Left ventricle myocardium inferior (tissue), 1 donor: Measurements from ENCODE around the gene POLA1. TPM values are rescaled to one million over a fixed set of nuclear protein-coding genes. Genes with fewer than 3 reads are reported as not detected.

Source experiments
- DNase-seq: peaks from one replicate; pipeline ENCODE4 v3.0.0-alpha.2; 2020
- H3K27ac ChIP-seq: fragments of 200-600 bp; replicated peaks from 2 replicates; pipeline ENCODE4 v1.8.0; 2021
- H3K27me3 ChIP-seq: fragments of 200-600 bp; 2 replicates; pipeline ENCODE4 v1.8.0; 2021; ENCODE audit warnings: low read depth
- H3K36me3 ChIP-seq: fragments of 200-600 bp; 2 replicates; pipeline ENCODE4 v1.8.0; 2021
- H3K4me1 ChIP-seq: fragments of 200-600 bp; 2 replicates; pipeline ENCODE4 v1.8.0; 2021
- H3K4me3 ChIP-seq: fragments of 200-600 bp; 2 replicates; pipeline ENCODE4 v1.8.0; 2021; ENCODE audit warnings: mild to moderate bottlenecking, moderate library complexity
- H3K9me3 ChIP-seq: fragments of 200-600 bp; replicated peaks from 2 replicates; pipeline ENCODE4 v1.8.0; 2021
- CTCF ChIP-seq: fragments of 200-600 bp; IDR thresholded peaks from 2 replicates; pipeline ENCODE4 v1.8.0; 2021; ENCODE audit warnings: antibody characterized with exemption, mild to moderate bottlenecking, borderline replicate concordance
- intact Hi-C: fragments of 100-400 bp; cut with micrococcal nuclease; formaldehyde crosslinking; loops from one replicate; pipeline ENCODE4 v1.11.0; 2022
- total RNA-seq: library from RNA; stranded (reverse); fragmentation: NEBNext Ultra II Directional; extraction: Animal tissue kit (Norgen Biotek cat#: 25700); gene quantifications from one replicate; pipeline ENCODE4 v1.2.1, GENCODE V29; 2021
- donor health status: DM: no; HTN: yes; CAD: no; lungs with severe emphysema.

The POLA1 gene
- total RNA-seq, 1 donor from 2014 or later, result 7.3 TPM

- DNase-seq, result no peak
- H3K4me1 ChIP-seq, result peaks cover 26% of the 10 kb centered on the region
- no peak for TF ChIP-seq CTCF
- no peaks in the 10 kb centered on the region for H3K36me3 ChIP-seq
- H3K27me3 ChIP-seq, result peaks cover 97% of the 10 kb centered on the region
- no peak overlapping the region for H3K4me3 ChIP-seq
- intact Hi-C loops, result no loop called here
- no peak overlapping the region for H3K27ac ChIP-seq
- no peaks in the 10 kb centered on the region for H3K9me3 ChIP-seq
Measured at GRCh38 chrX:25009407-25009806, 315.7 kb downstream of the POLA1 start.

- Histone ChIP-seq H3K27ac (no peak overlapping the region), H3K4me3 (no peak overlapping the region), H3K27me3 (peaks cover 97% of the 10 kb centered on the region), H3K36me3 (no peaks in the 10 kb centered on the region), H3K9me3 (no peaks in the 10 kb centered on the region), H3K4me1 (peaks cover 20% of the 10 kb centered on the region)
- no peak for DNase-seq
- TF ChIP-seq CTCF, result no peak
- intact Hi-C loops, result no loop called here
Measured at GRCh38 chrX:25010784-25011588, 317.3 kb downstream of the POLA1 start.

GRCh38 chrX:25011589-25012432 lies 318.1 kb downstream of the POLA1 start:
- Histone ChIP-seq H3K27me3 (peaks cover 97% of the 10 kb centered on the region), H3K36me3 (no peaks in the 10 kb centered on the region), H3K9me3 (no peaks in the 10 kb centered on the region), H3K27ac (no peak overlapping the region), H3K4me1 (peaks cover 20% of the 10 kb centered on the region), H3K4me3 (peak overlapping the region; percentile 46)
- intact Hi-C loops, result no loop called here
- no peak for DNase-seq
- no peak for TF ChIP-seq CTCF

DNA sequence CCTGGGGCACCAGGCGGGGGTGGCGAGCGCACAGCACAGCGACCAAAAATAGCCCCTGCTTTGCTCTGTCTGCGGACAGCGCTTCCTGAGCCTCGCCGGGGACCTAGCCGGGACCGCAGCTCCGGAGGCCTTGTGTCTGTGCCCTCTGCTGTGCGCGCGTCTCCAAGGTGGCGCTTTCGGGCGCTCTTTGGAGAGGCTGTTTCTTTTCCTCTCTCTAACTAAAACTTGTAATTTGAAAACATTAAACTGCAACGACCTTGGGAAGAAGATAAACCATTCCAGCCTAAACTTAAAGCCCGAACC lies 318.7 kb downstream of the POLA1 start:
- peaks cover 20% of the 10 kb centered on the region for H3K4me1 ChIP-seq
- H3K27me3 ChIP-seq, result peaks cover 97% of the 10 kb centered on the region
- H3K4me3 ChIP-seq, result peak overlapping the region; percentile 46
- no peak for DNase-seq
- H3K9me3 ChIP-seq, result no peaks in the 10 kb centered on the region
- H3K36me3 ChIP-seq, result no peaks in the 10 kb centered on the region
- intact Hi-C loops, result no loop called here
- no peak overlapping the region for H3K27ac ChIP-seq
- TF ChIP-seq CTCF, result no peak

GRCh38 chrX:25012793-25013631 lies 319.3 kb downstream of the POLA1 start:
- TF ChIP-seq CTCF, result no peak
- Histone ChIP-seq H3K27me3 (peaks cover 97% of the 10 kb centered on the region), H3K27ac (no peak overlapping the region), H3K4me1 (peaks cover 20% of the 10 kb centered on the region), H3K36me3 (no peaks in the 10 kb centered on the region), H3K4me3 (peak overlapping the region; percentile 46), H3K9me3 (no peaks in the 10 kb centered on the region)
- DNase-seq, result no peak
- intact Hi-C loops, result no loop called here
